Natural killer cell (primary cell): ENCODE results near the gene DIPK1B. TPM values are rescaled to one million over a fixed set of nuclear protein-coding genes. Genes with fewer than 3 reads are reported as not detected.

ENCODE experiments used
- ATAC-seq, 3 donors: fragments of 150-1000 bp in 2 of 3; fragments of 200-7000 bp in 1 of 3; cut with Tn5 transposase; 1 replicate in 1 of 3; 2 replicates in 2 of 3; pipeline ENCODE4 v1.10.0; 2021; ENCODE audit warnings: mild to moderate bottlenecking in 2 of 3, moderate library complexity in 2 of 3
- DNase-seq, 2 donors: peaks; one replicate each; pipeline versions ENCODE4 v3.0.0 to v3.0.0-alpha.2; 2013 to 2021; ENCODE audit warnings: mixed read lengths in 1 of 2
- H3K27ac ChIP-seq: one replicate; pipeline ENCODE4 v1.5.1; 2013; ENCODE audit warnings: mild to moderate bottlenecking, low read length
- H3K27me3 ChIP-seq: one replicate; pipeline ENCODE4 v1.6.1; 2013; ENCODE audit warnings: low read length; ENCODE audit not compliant: control insufficient read depth, insufficient read depth
- H3K36me3 ChIP-seq: one replicate; pipeline ENCODE4 v1.6.1; 2013; ENCODE audit warnings: low read length; ENCODE audit not compliant: control insufficient read depth, insufficient read depth
- H3K4me1 ChIP-seq: one replicate; pipeline ENCODE4 v1.6.1; 2013; ENCODE audit warnings: low read length; ENCODE audit not compliant: control insufficient read depth, insufficient read depth
- H3K4me3 ChIP-seq: one replicate; pipeline ENCODE4 v1.5.1; 2013; ENCODE audit warnings: low read length
- H3K9me3 ChIP-seq: one replicate; pipeline ENCODE4 v1.6.1; 2013; ENCODE audit warnings: low read length; ENCODE audit not compliant: control insufficient read depth, insufficient read depth
- H3K27ac Mint-ChIP-seq, 2 donors: one replicate each; pipeline ENCODE4 v1.8.0; 2022; ENCODE audit warnings: mild to moderate bottlenecking in 2 of 2, mixed read lengths in 2 of 2, moderate library complexity in 1 of 2
- H3K27me3 Mint-ChIP-seq, 2 donors: one replicate each; pipeline ENCODE4 v1.8.0; 2022; ENCODE audit warnings: low read depth in 2 of 2, mixed read lengths in 2 of 2
- H3K36me3 Mint-ChIP-seq: one replicate; pipeline ENCODE4 v1.8.0; 2022; ENCODE audit warnings: mixed read lengths
- H3K4me1 Mint-ChIP-seq, 2 donors: one replicate each; pipeline ENCODE4 v1.8.0; 2022; ENCODE audit warnings: mixed read lengths in 2 of 2
- H3K4me3 Mint-ChIP-seq: one replicate; pipeline ENCODE4 v1.8.0; 2022; ENCODE audit warnings: mild to moderate bottlenecking, moderate library complexity, mixed read lengths
- H3K9me3 Mint-ChIP-seq, 2 donors: one replicate each; pipeline ENCODE4 v1.8.0; 2022; ENCODE audit warnings: mixed read lengths in 2 of 2
- whole genome bisulfite sequencing: methylation state at CpG from one replicate; pipeline ENCODE4 v1.1.7; 2013; ENCODE audit warnings: missing lambda C conversion rate; ENCODE audit not compliant: insufficient coverage; 5-methylcytosine and 5-hydroxymethylcytosine counted together
- intact Hi-C: fragments of 100-400 bp; cut with micrococcal nuclease; formaldehyde crosslinking; loops from one replicate; pipeline ENCODE4 v1.14.2; 2022
- total RNA-seq, 4 donors: library from RNA; stranded (reverse); fragments of 120-200 nt in 1 of 4; gene quantifications; one replicate each; pipeline versions ENCODE4 v1.2.3 to v1.2.4, GENCODE V29; 2013 to 2022
- TF ChIP-seq, protein P1 (sequence below): fragments of 200-600 bp; IDR thresholded peaks from one replicate; pipeline ENCODE4 v1.8.0; 2022; ENCODE audit warnings: antibody characterized with exemption

DIPK1B gene
- total RNA-seq, 3 donors from 2014 or later (not counting 1 experiment from before 2014, with no cell fraction given): 0.31 to 0.39 TPM; not detected in 1

DNA sequence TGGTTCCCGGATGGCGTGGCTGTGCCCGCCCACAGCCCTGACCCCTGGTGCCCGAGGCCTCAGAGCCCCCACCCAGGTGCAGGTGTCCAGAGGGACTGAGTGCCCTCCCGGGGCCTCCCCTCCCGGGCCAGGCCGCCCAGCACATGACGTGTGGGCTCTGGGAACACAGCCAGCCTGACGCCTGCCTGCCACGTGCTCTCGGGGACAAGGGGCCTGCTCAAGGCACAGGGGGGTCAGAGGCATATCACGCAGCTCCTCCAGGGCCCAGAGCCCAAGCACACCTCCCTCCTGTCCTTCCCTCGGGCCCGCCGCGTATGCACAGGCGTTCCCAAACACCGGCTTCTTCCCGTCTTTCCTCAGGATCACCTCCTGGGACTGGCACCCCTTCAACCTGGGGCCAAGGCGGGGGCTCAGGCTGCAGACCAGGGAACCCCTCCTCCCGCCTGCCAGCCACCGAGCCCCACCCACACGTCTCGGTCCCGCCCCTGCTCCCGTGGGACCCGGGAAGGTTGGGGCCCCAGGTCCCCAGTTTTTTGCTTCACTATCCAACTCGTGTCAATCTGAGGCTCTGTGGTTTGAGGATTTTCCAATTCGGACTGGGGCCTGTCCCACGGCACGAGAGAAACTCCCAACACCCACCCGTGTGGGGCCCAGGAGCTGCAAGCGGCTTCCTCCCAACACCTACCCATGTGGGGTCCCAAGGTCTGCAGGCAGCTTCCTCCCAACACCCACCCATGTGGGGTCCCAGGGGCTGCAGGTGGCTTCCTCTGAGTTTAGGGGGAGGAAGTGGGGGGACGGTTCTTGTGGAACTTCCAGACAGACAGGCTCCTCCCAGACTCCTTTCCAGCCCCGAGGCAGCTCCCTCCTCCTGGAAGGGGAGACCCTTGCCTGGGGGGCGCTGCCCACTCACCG is 28.9 kb downstream of the DIPK1B start:
- Histone ChIP-seq H3K36me3 (no peaks in the 10 kb centered on the region), H3K9me3 (no peaks in the 10 kb centered on the region), H3K4me3 (peak overlapping the region; percentile 59), H3K4me1 (peaks cover 23% of the 10 kb centered on the region), H3K27me3 (peaks cover 11% of the 10 kb centered on the region), H3K27ac (peak overlapping the region; percentile 15)
- H3K9me3 Mint-ChIP-seq: no peaks in the 10 kb centered on the region
- TF ChIP-seq, protein P1, sequence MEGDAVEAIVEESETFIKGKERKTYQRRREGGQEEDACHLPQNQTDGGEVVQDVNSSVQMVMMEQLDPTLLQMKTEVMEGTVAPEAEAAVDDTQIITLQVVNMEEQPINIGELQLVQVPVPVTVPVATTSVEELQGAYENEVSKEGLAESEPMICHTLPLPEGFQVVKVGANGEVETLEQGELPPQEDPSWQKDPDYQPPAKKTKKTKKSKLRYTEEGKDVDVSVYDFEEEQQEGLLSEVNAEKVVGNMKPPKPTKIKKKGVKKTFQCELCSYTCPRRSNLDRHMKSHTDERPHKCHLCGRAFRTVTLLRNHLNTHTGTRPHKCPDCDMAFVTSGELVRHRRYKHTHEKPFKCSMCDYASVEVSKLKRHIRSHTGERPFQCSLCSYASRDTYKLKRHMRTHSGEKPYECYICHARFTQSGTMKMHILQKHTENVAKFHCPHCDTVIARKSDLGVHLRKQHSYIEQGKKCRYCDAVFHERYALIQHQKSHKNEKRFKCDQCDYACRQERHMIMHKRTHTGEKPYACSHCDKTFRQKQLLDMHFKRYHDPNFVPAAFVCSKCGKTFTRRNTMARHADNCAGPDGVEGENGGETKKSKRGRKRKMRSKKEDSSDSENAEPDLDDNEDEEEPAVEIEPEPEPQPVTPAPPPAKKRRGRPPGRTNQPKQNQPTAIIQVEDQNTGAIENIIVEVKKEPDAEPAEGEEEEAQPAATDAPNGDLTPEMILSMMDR: no peak
- no peak for DNase-seq
- H3K27me3 Mint-ChIP-seq: peaks cover 0 to 6% of the 10 kb centered on the region in 2 donors
- H3K27ac Mint-ChIP-seq: no peak overlapping the region
- no peaks in the 10 kb centered on the region for H3K36me3 Mint-ChIP-seq
- intact Hi-C loops: no loop called here
- no peak overlapping the region for H3K4me3 Mint-ChIP-seq
- ATAC-seq: no peak
- H3K4me1 Mint-ChIP-seq: no peaks in the 10 kb centered on the region
- 26% methylated on average over 36 of the region's 37 CpGs for WGBS

DNA sequence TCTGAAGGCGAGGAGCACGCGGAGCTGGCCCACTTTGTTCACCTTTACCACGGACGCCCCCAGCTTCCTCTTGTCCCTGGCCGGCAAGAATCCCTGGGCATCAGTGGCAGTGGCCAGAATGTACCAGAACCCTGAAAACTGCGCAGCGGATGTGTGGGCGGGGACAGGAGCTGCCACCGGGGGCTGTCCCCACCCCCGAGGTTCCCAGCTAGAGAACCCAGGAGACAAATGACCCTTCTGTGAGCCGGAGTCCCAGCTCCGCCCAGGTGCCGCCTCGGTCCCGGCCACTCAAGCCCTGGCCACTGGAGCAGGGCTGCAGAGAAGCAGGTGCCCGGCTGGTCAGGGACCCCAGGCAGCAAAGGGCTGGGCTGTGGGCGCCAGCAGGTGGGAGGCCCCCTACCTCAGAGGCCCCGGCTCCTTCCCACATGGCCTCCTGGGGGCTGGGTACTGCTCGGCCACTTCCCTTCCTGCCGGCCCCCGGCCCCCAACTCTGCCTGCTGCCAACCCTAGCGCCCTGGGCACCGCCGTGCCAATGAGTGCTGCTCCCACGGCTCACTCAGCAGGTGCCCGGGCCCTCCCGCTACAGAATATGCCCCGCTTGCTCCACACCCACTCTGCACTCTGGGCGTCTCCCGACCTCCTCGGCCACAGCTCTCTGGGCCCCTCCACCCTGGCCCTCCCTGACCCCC is 29.7 kb downstream of the DIPK1B start:
- Histone ChIP-seq H3K27ac (peak overlapping the region; percentile 55), H3K4me3 (peak overlapping the region; percentile 59), H3K4me1 (peaks cover 23% of the 10 kb centered on the region), H3K36me3 (no peaks in the 10 kb centered on the region), H3K27me3 (peaks cover 11% of the 10 kb centered on the region), H3K9me3 (no peaks in the 10 kb centered on the region)
- intact Hi-C loops: no loop called here
- no peaks in the 10 kb centered on the region for H3K36me3 Mint-ChIP-seq
- H3K27me3 Mint-ChIP-seq: peaks cover 0 to 6% of the 10 kb centered on the region in 2 donors
- no peaks in the 10 kb centered on the region for H3K9me3 Mint-ChIP-seq
- TF ChIP-seq, protein P1: no peak
- DNase-seq (peak in 1 of 2 donors; percentile 40), ATAC-seq (peak in 1 of 3 donors; percentile 48)
- H3K27ac Mint-ChIP-seq: no peak overlapping the region
- no peak overlapping the region for H3K4me3 Mint-ChIP-seq
- 8% methylated on average over 32 of the region's 32 CpGs for WGBS
- H3K4me1 Mint-ChIP-seq: no peaks in the 10 kb centered on the region

DNA sequence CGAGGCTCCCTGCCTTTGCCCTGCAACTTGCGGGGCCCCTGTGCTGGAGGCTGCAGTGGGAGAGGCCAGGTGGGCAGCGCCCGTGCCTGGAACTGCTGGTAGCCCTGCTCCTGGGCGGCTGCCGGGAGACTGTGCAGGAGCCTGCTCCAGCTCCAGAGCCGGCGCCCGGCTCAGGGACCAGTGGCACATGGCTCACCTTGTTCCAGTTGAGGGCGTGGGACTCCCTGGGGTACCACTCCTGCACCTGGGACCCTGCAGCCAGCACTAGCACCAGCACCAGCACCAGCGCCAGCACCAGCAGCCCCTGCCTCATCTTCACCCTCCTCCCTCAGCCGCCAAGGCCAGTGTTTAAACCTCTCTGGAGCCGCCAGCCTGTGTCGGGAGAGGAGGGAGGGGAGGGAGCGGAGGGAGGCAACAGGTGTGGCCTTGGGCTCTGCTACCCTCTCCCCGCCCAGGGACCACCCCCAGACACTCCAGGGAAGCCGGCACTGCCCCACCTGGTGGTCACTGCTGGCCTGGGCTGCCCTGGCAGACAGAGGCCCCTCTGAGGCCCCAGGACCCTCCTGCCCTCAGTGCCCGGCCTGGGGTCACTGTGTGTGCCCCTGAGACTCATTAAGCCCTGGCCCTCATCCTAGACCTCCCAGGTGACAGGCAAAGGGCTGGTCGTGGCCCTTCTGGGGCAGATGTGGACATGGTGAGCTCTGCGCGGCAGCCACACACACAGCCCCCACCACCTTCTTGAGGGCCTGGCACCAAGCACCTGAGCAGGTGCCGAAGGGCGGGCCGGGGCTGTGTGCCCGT is 30.4 kb downstream of the DIPK1B start, which contains the start of gene LCN10:
Gene LCN10 (minus strand): TSS at position 350 of the 801 bp plus-strand sequence. CDS start 37 bp downstream, at position 313.
- H3K4me1 Mint-ChIP-seq: no peaks in the 10 kb centered on the region
- H3K9me3 Mint-ChIP-seq: no peaks in the 10 kb centered on the region
- H3K36me3 ChIP-seq: no peaks in the 10 kb centered on the region
- DNase-seq (no peak), ATAC-seq (no peak)
- peak within 1 kb of the TSS; percentile 55 for H3K27ac ChIP-seq
- intact Hi-C loops: no loop called here
- WGBS: 75% methylated on average over 19 of the region's 25 CpGs
- TF ChIP-seq, protein P1: no peak
- H3K4me3 ChIP-seq: peak within 1 kb of the TSS; percentile 59
- H3K4me3 Mint-ChIP-seq: no peak within 1 kb of the TSS
- peaks cover 23% of the 10 kb centered on the region for H3K4me1 ChIP-seq
- H3K9me3 ChIP-seq: no peaks in the 10 kb centered on the region
- no peaks in the 10 kb centered on the region for H3K36me3 Mint-ChIP-seq
- no peak within 1 kb of the TSS for H3K27ac Mint-ChIP-seq
- H3K27me3 ChIP-seq: peaks cover 11% of the 10 kb centered on the region
- peaks cover 0 to 7% of the 10 kb centered on the region in 2 donors for H3K27me3 Mint-ChIP-seq
